T-helper 17 cell (primary cell): ENCODE data around the gene RPS27. TPM values are rescaled to one million over a fixed set of nuclear protein-coding genes. Genes with fewer than 3 reads are reported as not detected.
"Not testable (repeated sequence)": the region's sequence is repeated elsewhere in the genome, so short reads cannot be mapped to it uniquely, and the experiment has no call there.

Experiments
- ATAC-seq: fragments of 150-1000 bp; cut with Tn5 transposase; 2 replicates; pipeline ENCODE4 v1.10.0; 2021; ENCODE audit warnings: mild to moderate bottlenecking, moderate library complexity
- DNase-seq, 3 donors: peaks; one replicate each; pipeline versions ENCODE4 v3.0.0 to v3.0.0-alpha.2; 2020 to 2021
- H3K9me3 ChIP-seq: one replicate; pipeline ENCODE4 v1.7.0; 2013; ENCODE audit warnings: low read length, mild to moderate bottlenecking; ENCODE audit not compliant: control insufficient read depth, poor library complexity, severe bottlenecking
- H3K27ac Mint-ChIP-seq: one replicate; pipeline ENCODE4 v1.8.0; 2022; ENCODE audit warnings: mild to moderate bottlenecking, moderate library complexity, mixed read lengths
- H3K27me3 Mint-ChIP-seq: one replicate; pipeline ENCODE4 v1.8.0; 2022; ENCODE audit warnings: mixed read lengths
- H3K36me3 Mint-ChIP-seq: one replicate; pipeline ENCODE4 v1.8.0; 2022; ENCODE audit warnings: low read depth, mixed read lengths
- H3K4me1 Mint-ChIP-seq: one replicate; pipeline ENCODE4 v1.8.0; 2022; ENCODE audit warnings: mild to moderate bottlenecking, mixed read lengths
- H3K4me3 Mint-ChIP-seq: one replicate; pipeline ENCODE4 v1.8.0; 2022; ENCODE audit warnings: mild to moderate bottlenecking, moderate library complexity, mixed read lengths
- total RNA-seq, 4 donors: library from RNA in 2 of 4; stranded (reverse) in 2 of 4; gene quantifications; one replicate each; pipeline ENCODE4 v1.2.3 and lab custom pipeline; 2022 to 2026

RPS27 gene
- total RNA-seq, 2 donors from 2014 or later: 4,265 to 4,392 TPM

GRCh38 chr1:153984123-153984894 lies 6.3 kb upstream of the RPS27 start:
- no peak overlapping the region for H3K4me3 Mint-ChIP-seq

GRCh38 chr1:153985341-153985912 lies 5.1 kb upstream of the RPS27 start:
- peaks cover 16% of the 10 kb centered on the region for H3K27me3 Mint-ChIP-seq
- peak overlapping the region; percentile 56 for H3K27ac Mint-ChIP-seq
- peak overlapping the region; percentile 15 for H3K4me3 Mint-ChIP-seq
- no peaks in the 10 kb centered on the region for H3K36me3 Mint-ChIP-seq
- peaks cover 15% of the 10 kb centered on the region for H3K4me1 Mint-ChIP-seq
- no peaks in the 10 kb centered on the region for H3K9me3 ChIP-seq
- no peak for DNase-seq
- no peak for ATAC-seq

More at GRCh38 chr1:153984123-153984894, 6.3 kb upstream of the RPS27 start:
- Mint-ChIP-seq H3K4me1 (peaks cover 13% of the 10 kb centered on the region), H3K27me3 (peaks cover 16% of the 10 kb centered on the region), H3K27ac (peak overlapping the region; percentile 16), H3K36me3 (no peaks in the 10 kb centered on the region)
- ATAC-seq (no peak), DNase-seq (no peak)
- no peaks in the 10 kb centered on the region for H3K9me3 ChIP-seq

- Mint-ChIP-seq H3K4me1 (peaks cover 21% of the 10 kb centered on the region), H3K27me3 (peaks cover 16% of the 10 kb centered on the region), H3K27ac (peak within 1 kb of the TSS; percentile 89), H3K36me3 (peaks cover 2% of the 10 kb centered on the region), H3K4me3 (peak within 1 kb of the TSS; percentile 36)
- no peak for DNase-seq
- no peak for ATAC-seq
- no peaks in the 10 kb centered on the region for H3K9me3 ChIP-seq
These were observed 4.4 kb upstream of the RPS27 start, which contains the start of gene RAB13 for GRCh38 chr1:153985941-153986761. TSS of gene RAB13 (minus strand) at chr1:153986339. CDS start at chr1:153986236, 103 bp downstream.

GRCh38 chr1:153987621-153988020 lies 2.9 kb upstream of the RPS27 start:
- peaks cover 16% of the 10 kb centered on the region for H3K27me3 Mint-ChIP-seq
- peaks cover 8% of the 10 kb centered on the region for H3K36me3 Mint-ChIP-seq
- peak overlapping the region; percentile 89 for H3K27ac Mint-ChIP-seq
- no peak overlapping the region for H3K4me3 Mint-ChIP-seq
- peaks cover 33% of the 10 kb centered on the region for H3K4me1 Mint-ChIP-seq
- ATAC-seq (no peak), DNase-seq (no peak)
- H3K9me3 ChIP-seq: no peaks in the 10 kb centered on the region

- DNase-seq: no peak
These were observed 629 bp downstream of the RPS27 start for GRCh38 chr1:153991151-153991630.

GRCh38 chr1:153991806-153992205 lies 1.2 kb downstream of the RPS27 start:
- DNase-seq (no peak), ATAC-seq (no peak)
- Mint-ChIP-seq H3K27me3 (no peaks in the 10 kb centered on the region), H3K36me3 (peaks cover 11% of the 10 kb centered on the region), H3K4me1 (peaks cover 26% of the 10 kb centered on the region), H3K4me3 (peak overlapping the region; percentile 97), H3K27ac (peak overlapping the region; percentile 98)
- no peaks in the 10 kb centered on the region for H3K9me3 ChIP-seq

More at GRCh38 chr1:153991151-153991630, 629 bp downstream of the RPS27 start:
- peaks cover 29% of the 10 kb centered on the region for H3K4me1 Mint-ChIP-seq
- H3K9me3 ChIP-seq: no peaks in the 10 kb centered on the region
- no peak for ATAC-seq
- H3K27me3 Mint-ChIP-seq: no peaks in the 10 kb centered on the region
- H3K4me3 Mint-ChIP-seq: peak overlapping the region; percentile 97
- peak overlapping the region; percentile 98 for H3K27ac Mint-ChIP-seq
- H3K36me3 Mint-ChIP-seq: peaks cover 11% of the 10 kb centered on the region

- no peaks in the 10 kb centered on the region for H3K9me3 ChIP-seq
- no peaks in the 10 kb centered on the region for H3K27me3 Mint-ChIP-seq
- no peak overlapping the region for H3K4me3 Mint-ChIP-seq
- peaks cover 11% of the 10 kb centered on the region for H3K36me3 Mint-ChIP-seq
- peak overlapping the region; percentile 77 for H3K27ac Mint-ChIP-seq
- H3K4me1 Mint-ChIP-seq: peaks cover 23% of the 10 kb centered on the region
- ATAC-seq: no peak
- DNase-seq: no peak
These were observed 4.6 kb downstream of the RPS27 start for GRCh38 chr1:153995202-153995601.

GRCh38 chr1:153995640-153996039 lies 5.1 kb downstream of the RPS27 start:
- Mint-ChIP-seq H3K4me1 (peaks cover 19% of the 10 kb centered on the region), H3K4me3 (no peak overlapping the region), H3K36me3 (peaks cover 10% of the 10 kb centered on the region), H3K27me3 (no peaks in the 10 kb centered on the region), H3K27ac (no peak overlapping the region)
- no peak for ATAC-seq
- no peak for DNase-seq
- no peaks in the 10 kb centered on the region for H3K9me3 ChIP-seq

- not testable (repeated sequence) for DNase-seq, H3K36me3 Mint-ChIP-seq, H3K9me3 ChIP-seq, H3K4me3 Mint-ChIP-seq, H3K4me1 Mint-ChIP-seq, H3K27me3 Mint-ChIP-seq, ATAC-seq
- H3K27ac Mint-ChIP-seq: peak overlapping the region; percentile 68
These were observed 6.3 kb downstream of the RPS27 start for GRCh38 chr1:153996882-153997281.

GRCh38 chr1:154000420-154000819 lies 9.9 kb downstream of the RPS27 start:
- no peak overlapping the region for H3K4me3 Mint-ChIP-seq
- H3K4me1 Mint-ChIP-seq: no peaks in the 10 kb centered on the region
- no peak overlapping the region for H3K27ac Mint-ChIP-seq
- ATAC-seq (no peak), DNase-seq (no peak)
- H3K9me3 ChIP-seq: no peaks in the 10 kb centered on the region
- no peaks in the 10 kb centered on the region for H3K27me3 Mint-ChIP-seq
- H3K36me3 Mint-ChIP-seq: no peaks in the 10 kb centered on the region

- Mint-ChIP-seq H3K4me3 (no peak overlapping the region), H3K36me3 (peaks cover 3% of the 10 kb centered on the region), H3K27me3 (no peaks in the 10 kb centered on the region), H3K27ac (no peak overlapping the region), H3K4me1 (no peaks in the 10 kb centered on the region)
- DNase-seq: no peak
- H3K9me3 ChIP-seq: no peaks in the 10 kb centered on the region
- no peak for ATAC-seq
These were observed 15.6 kb downstream of the RPS27 start for GRCh38 chr1:154006136-154006535.

GRCh38 chr1:154012129-154012528 lies 21.6 kb downstream of the RPS27 start:
- Mint-ChIP-seq H3K27ac (no peak overlapping the region), H3K36me3 (peaks cover 3% of the 10 kb centered on the region), H3K27me3 (no peaks in the 10 kb centered on the region), H3K4me3 (no peak overlapping the region), H3K4me1 (no peaks in the 10 kb centered on the region)
- no peak for ATAC-seq
- no peak for DNase-seq
- H3K9me3 ChIP-seq: no peaks in the 10 kb centered on the region

GRCh38 chr1:154012543-154012942 lies 22.0 kb downstream of the RPS27 start:
- ATAC-seq, H3K27me3 Mint-ChIP-seq, H3K4me1 Mint-ChIP-seq, H3K4me3 Mint-ChIP-seq, H3K9me3 ChIP-seq, H3K36me3 Mint-ChIP-seq, DNase-seq, H3K27ac Mint-ChIP-seq: not testable (repeated sequence)
